ENCODE results near the gene KCNJ15. TPM values are rescaled to one million over a fixed set of nuclear protein-coding genes. Genes with fewer than 3 reads are reported as not detected.

KCNJ15 gene
- total RNA-seq, 1 donor from 2014 or later = 2.2 TPM

- TF ChIP-seq EZH2 (IDR thresholded peaks at IDR 0.05; ENCODE audit: insufficient read depth, low read length) (no peak), CTCF (IDR thresholded peaks at IDR 0.05; ENCODE audit: insufficient read depth, low read depth, low read length) (no peak)
- Mint-ChIP-seq H3K27ac (ENCODE audit: unreplicated experiment) (no peak overlapping the region), H3K4me3 (ENCODE audit: unreplicated experiment) (peak overlapping the region; percentile 54), H3K27me3 (ENCODE audit: low read depth, unreplicated experiment) (no peaks in the 10 kb centered on the region), H3K9me3 (ENCODE audit: unreplicated experiment) (peaks cover 8% of the 10 kb centered on the region), H3K36me3 (ENCODE audit: low read depth, unreplicated experiment) (no peaks in the 10 kb centered on the region), H3K4me1 (ENCODE audit: low read depth, unreplicated experiment) (peaks cover 17% of the 10 kb centered on the region)
- peak; percentile 74 for FAIRE-seq
- no peak overlapping the region for H3K4me3 ChIP-seq (ENCODE audit: insufficient read depth, low read depth, low read length)
- no peaks in the 10 kb centered on the region for H3K9me3 ChIP-seq (ENCODE audit: insufficient read depth, low read depth, low read length)
- no peak overlapping the region for H2AFZ ChIP-seq (ENCODE audit: low read depth, low read length)
- H3K79me2 ChIP-seq (ENCODE audit: insufficient read depth, low read length) = no peaks in the 10 kb centered on the region
- H3K4me1 ChIP-seq (ENCODE audit: insufficient read depth, low read length) = peaks cover 30% of the 10 kb centered on the region
- peak overlapping the region; percentile 66 for H3K9ac ChIP-seq (ENCODE audit: low read length)
- H3K27me3 ChIP-seq (ENCODE audit: insufficient read depth, low read length) = no peaks in the 10 kb centered on the region
- H3K36me3 ChIP-seq (ENCODE audit: insufficient read depth, low read length) = no peaks in the 10 kb centered on the region
- peak; percentile 97 for DNase-seq (ENCODE audit: low read depth)
- H4K20me1 ChIP-seq (ENCODE audit: insufficient read depth, low read length) = no peaks in the 10 kb centered on the region
- H3K27ac ChIP-seq (ENCODE audit: low read depth, low read length) = peak overlapping the region; percentile 82
- peak overlapping the region; percentile 76 for H3K4me2 ChIP-seq (ENCODE audit: low read length)
Measured at GRCh38 chr21:38323721-38324531, 67.1 kb downstream of the KCNJ15 start.

GRCh38 chr21:38325216-38325615, 68.4 kb downstream of the KCNJ15 start:
- Histone ChIP-seq H3K4me2 (ENCODE audit: low read length) (no peak overlapping the region), H3K4me3 (ENCODE audit: insufficient read depth, low read depth, low read length) (no peak overlapping the region), H3K27ac (ENCODE audit: low read depth, low read length) (peak overlapping the region; percentile 82), H3K9me3 (ENCODE audit: insufficient read depth, low read depth, low read length) (no peaks in the 10 kb centered on the region), H3K36me3 (ENCODE audit: insufficient read depth, low read length) (no peaks in the 10 kb centered on the region), H4K20me1 (ENCODE audit: insufficient read depth, low read length) (no peaks in the 10 kb centered on the region), H3K4me1 (ENCODE audit: insufficient read depth, low read length) (peaks cover 27% of the 10 kb centered on the region), H2AFZ (ENCODE audit: low read depth, low read length) (no peak overlapping the region), H3K9ac (ENCODE audit: low read length) (peak overlapping the region; percentile 2), H3K27me3 (ENCODE audit: insufficient read depth, low read length) (no peaks in the 10 kb centered on the region), H3K79me2 (ENCODE audit: insufficient read depth, low read length) (no peaks in the 10 kb centered on the region)
- DNase-seq (ENCODE audit: low read depth) = no peak
- Mint-ChIP-seq H3K36me3 (ENCODE audit: low read depth, unreplicated experiment) (no peaks in the 10 kb centered on the region), H3K4me3 (ENCODE audit: unreplicated experiment) (no peak overlapping the region), H3K4me1 (ENCODE audit: low read depth, unreplicated experiment) (peaks cover 21% of the 10 kb centered on the region), H3K27ac (ENCODE audit: unreplicated experiment) (no peak overlapping the region), H3K27me3 (ENCODE audit: low read depth, unreplicated experiment) (peaks cover 2% of the 10 kb centered on the region), H3K9me3 (ENCODE audit: unreplicated experiment) (peaks cover 8% of the 10 kb centered on the region)
- FAIRE-seq = no peak
- TF ChIP-seq EZH2 (IDR thresholded peaks at IDR 0.05; ENCODE audit: insufficient read depth, low read length) = no peak
- TF ChIP-seq CTCF (IDR thresholded peaks at IDR 0.05; ENCODE audit: insufficient read depth, low read depth, low read length) = no peak

Measured in astrocyte (in vitro differentiated cells and primary cell).